Measurements from ENCODE around the gene MTM1.

The MTM1 gene

GRCh38 chrX:150525061-150525919 is 43.1 kb upstream of the MTM1 start (continued):
- TF ChIP-seq POU6F1 (CRISPR knock-in tag; IDR thresholded peaks at IDR 0.05; ENCODE audit: borderline replicate concordance, low read depth): no peak
- no peak for TF ChIP-seq ZFP30 (CRISPR knock-in tag; IDR thresholded peaks at IDR 0.05)
- no peak for TF ChIP-seq CSDC2 (CRISPR knock-in tag; IDR thresholded peaks at IDR 0.05)
- no peak for TF ChIP-seq RARB (CRISPR knock-in tag; IDR thresholded peaks at IDR 0.05)
- no peak for TF ChIP-seq ZNF70 (CRISPR knock-in tag; IDR thresholded peaks at IDR 0.05)

GRCh38 chrX:150526692-150527091 is 41.7 kb upstream of the MTM1 start:
- no peak for ATAC-seq
- no peak for TF ChIP-seq TCF4 (CRISPR knock-in tag; IDR thresholded peaks at IDR 0.05; ENCODE audit: borderline replicate concordance)
- TF ChIP-seq RARB (CRISPR knock-in tag; IDR thresholded peaks at IDR 0.05): no peak
- no peak for TF ChIP-seq ARNTL (CRISPR knock-in tag; IDR thresholded peaks at IDR 0.05; ENCODE audit: borderline replicate concordance, low read depth)
- TF ChIP-seq ISL1 (CRISPR knock-in tag; IDR thresholded peaks at IDR 0.05): no peak
- no peak for TF ChIP-seq ZC3H10 (CRISPR knock-in tag; IDR thresholded peaks at IDR 0.05)
- no peak for TF ChIP-seq CSDC2 (CRISPR knock-in tag; IDR thresholded peaks at IDR 0.05)
- TF ChIP-seq SNAI2 (CRISPR knock-in tag; IDR thresholded peaks at IDR 0.05): no peak
- TF ChIP-seq BACH2 (CRISPR knock-in tag; IDR thresholded peaks at IDR 0.05; ENCODE audit: borderline replicate concordance): no peak
- no peak for TF ChIP-seq CSRNP3 (CRISPR knock-in tag; IDR thresholded peaks at IDR 0.05)
- no peak for TF ChIP-seq ZFP30 (CRISPR knock-in tag; IDR thresholded peaks at IDR 0.05)
- TF ChIP-seq PATZ1 (CRISPR knock-in tag; IDR thresholded peaks at IDR 0.05; ENCODE audit: borderline replicate concordance): no peak
- TF ChIP-seq ESRRG (CRISPR knock-in tag; IDR thresholded peaks at IDR 0.05): no peak

GRCh38 chrX:150527108-150527507 is 41.3 kb upstream of the MTM1 start:
- ATAC-seq: no peak

GRCh38 chrX:150529587-150529986 is 38.8 kb upstream of the MTM1 start:
- ATAC-seq: no peak
- TF ChIP-seq PPARA (CRISPR knock-in tag; IDR thresholded peaks at IDR 0.05; ENCODE audit: borderline replicate concordance): no peak
- no peak for TF ChIP-seq CREB5 (CRISPR knock-in tag; IDR thresholded peaks at IDR 0.05; ENCODE audit: low read depth)
- no peak for TF ChIP-seq RARB (CRISPR knock-in tag; IDR thresholded peaks at IDR 0.05)
- TF ChIP-seq ZNF70 (CRISPR knock-in tag; IDR thresholded peaks at IDR 0.05): no peak

More at GRCh38 chrX:150527108-150527507, 41.3 kb upstream of the MTM1 start:
- no peak for TF ChIP-seq TOX (CRISPR knock-in tag; IDR thresholded peaks at IDR 0.05; ENCODE audit: borderline replicate concordance)
- TF ChIP-seq CSRNP3 (CRISPR knock-in tag; IDR thresholded peaks at IDR 0.05): no peak
- TF ChIP-seq ZFP3 (CRISPR knock-in tag; IDR thresholded peaks at IDR 0.05): no peak
- no peak for TF ChIP-seq PPARA (CRISPR knock-in tag; IDR thresholded peaks at IDR 0.05; ENCODE audit: borderline replicate concordance)
- TF ChIP-seq ZNF70 (CRISPR knock-in tag; IDR thresholded peaks at IDR 0.05): no peak
- TF ChIP-seq TCF4 (CRISPR knock-in tag; IDR thresholded peaks at IDR 0.05; ENCODE audit: borderline replicate concordance): no peak
- TF ChIP-seq SNAI2 (CRISPR knock-in tag; IDR thresholded peaks at IDR 0.05): no peak
- TF ChIP-seq ZNF565 (CRISPR knock-in tag; conservative IDR thresholded peaks at IDR 0.05; ENCODE audit: low read depth): no peak
- no peak for TF ChIP-seq ESRRG (CRISPR knock-in tag; IDR thresholded peaks at IDR 0.05)
